ENCODE data around the gene RNF213. TPM values are rescaled to one million over a fixed set of nuclear protein-coding genes. Genes with fewer than 3 reads are reported as not detected.
A peak's percentile ranks its signal among the peaks of the same experiment; 100 is the strongest.
"Not testable (repeated sequence)": the region's sequence is repeated elsewhere in the genome, so short reads cannot be mapped to it uniquely, and the experiment has no call there.

Gene RNF213
- total RNA-seq, 1 donor from 2014 or later, result 80.5 TPM

GRCh38 chr17:80408872-80409271 lies 148.2 kb downstream of the RNF213 start:
- TF ChIP-seq CTCF (conservative IDR thresholded peaks at IDR 0.05; ENCODE audit: low read depth, low read length), result no peak
- no peak overlapping the region for H3K4me3 ChIP-seq (ENCODE audit: low read depth, low read length)
- DNase-seq (ENCODE audit: low read depth), result no peak

- DNase-seq (ENCODE audit: low read depth), result no peak
- no peak for TF ChIP-seq CTCF (conservative IDR thresholded peaks at IDR 0.05; ENCODE audit: low read depth, low read length)
- no peak overlapping the region for H3K4me3 ChIP-seq (ENCODE audit: low read depth, low read length)
These were observed 149.0 kb downstream of the RNF213 start for GRCh38 chr17:80409626-80410025.

- not testable (repeated sequence) for H3K4me3 ChIP-seq (ENCODE audit: low read depth, low read length); DNase-seq (ENCODE audit: low read depth)
These were observed 149.9 kb downstream of the RNF213 start for GRCh38 chr17:80410441-80411087.

GRCh38 chr17:80413771-80414507 lies 153.3 kb downstream of the RNF213 start:
- DNase-seq (ENCODE audit: low read depth), result no peak
- no peak for TF ChIP-seq CTCF (conservative IDR thresholded peaks at IDR 0.05; ENCODE audit: low read depth, low read length)
- peak overlapping the region; percentile 94 for H3K4me3 ChIP-seq (ENCODE audit: low read depth, low read length)

- no peak for DNase-seq (ENCODE audit: low read depth)
- H3K4me3 ChIP-seq (ENCODE audit: low read depth, low read length), result peak overlapping the region; percentile 94
- peak; percentile 13 for TF ChIP-seq CTCF (conservative IDR thresholded peaks at IDR 0.05; ENCODE audit: low read depth, low read length)
These were observed 153.8 kb downstream of the RNF213 start for GRCh38 chr17:80414508-80414802.

GRCh38 chr17:80414803-80415625 lies 154.4 kb downstream of the RNF213 start, which contains the start of gene ENDOV:
Gene ENDOV, plus strand, starts transcription at chr17:80415167. Its CDS starts 28 bp downstream, at chr17:80415195.
- DNase-seq (ENCODE audit: low read depth), result peak; percentile 59
- no peak for TF ChIP-seq CTCF (conservative IDR thresholded peaks at IDR 0.05; ENCODE audit: low read depth, low read length)
- peak within 1 kb of the TSS; percentile 94 for H3K4me3 ChIP-seq (ENCODE audit: low read depth, low read length)

GRCh38 chr17:80415626-80416137 lies 155.0 kb downstream of the RNF213 start:
- peak overlapping the region; percentile 94 for H3K4me3 ChIP-seq (ENCODE audit: low read depth, low read length)
- TF ChIP-seq CTCF (conservative IDR thresholded peaks at IDR 0.05; ENCODE audit: low read depth, low read length), result no peak
- DNase-seq (ENCODE audit: low read depth), result no peak
